GM12878 (cell line): ENCODE measurements around the gene ATG4A. TPM values are rescaled to one million over a fixed set of nuclear protein-coding genes. Genes with fewer than 3 reads are reported as not detected.

ENCODE experiments used
- ATAC-seq: fragments of 200-7000 bp; cut with Tn5 transposase; 3 replicates; pipeline ENCODE4 v1.9.1; 2020; ENCODE audit warnings: mild to moderate bottlenecking, moderate library complexity
- BruUV-seq: library from RNA; stranded (reverse); fragments of 400-500 nt; replicated peaks from 2 replicates; lab custom pipeline; 2021; lab: Mats Ljungman, UMichigan
- CTCF ChIA-PET: fragments of 300-600 bp; sonication (Branson Sonifier 250); formaldehyde crosslinking; extraction: SDS; loops from one replicate; lab custom pipeline; 2021; ENCODE audit warnings: inconsistent platforms; lab: Yijun Ruan, JAX
- POLR2A ChIA-PET: fragments of 350-600 bp; formaldehyde crosslinking; extraction: SDS; loops from one replicate; lab custom pipeline; 2021; ENCODE audit warnings: inconsistent platforms; lab: Charles Lee
- RAD21 ChIA-PET: fragments of 300-600 bp; sonication (Branson Sonifier 250); formaldehyde crosslinking; loops from one replicate; lab custom pipeline; 2023; ENCODE audit warnings: antibody characterized with exemption; ENCODE audit not compliant: unreplicated experiment; lab: Charles Lee
- SMC1A ChIA-PET: fragments of 300-600 bp; sonication (Branson Sonifier 250); formaldehyde crosslinking; loops from one replicate; lab custom pipeline; 2023; ENCODE audit not compliant: unreplicated experiment, uncharacterized antibody; lab: Charles Lee
- DNase-seq: peaks from one replicate; pipeline ENCODE4 v3.0.0-alpha.2; 2011; ENCODE audit warnings: low read depth, low spot score
- FAIRE-seq: peaks from 3 replicates; lab custom pipeline; 2011; peaks lifted over from hg19 to GRCh38; lab: Jason Lieb, UNC
- H2AFZ ChIP-seq: 2 replicates; pipeline ENCODE4 v1.6.0; 2011; ENCODE audit warnings: low read depth, low read length, control low read depth; ENCODE audit not compliant: control insufficient read depth
- H3K27ac ChIP-seq: 2 replicates; pipeline ENCODE4 v1.5.1; 2011; ENCODE audit warnings: control low read depth; ENCODE audit not compliant: control insufficient read depth, insufficient read depth
- H3K27me3 ChIP-seq, 2 experiments: replicated peaks in 1 of 2; 2 replicates each; pipeline versions ENCODE4 v1.6.0 to v1.6.1; 2011; ENCODE audit warnings: low read length in 1 of 2; ENCODE audit not compliant: control insufficient read depth in 2 of 2, insufficient read depth in 2 of 2
- H3K36me3 ChIP-seq, 2 experiments: 2 replicates each; pipeline ENCODE4 v1.5.1; 2011; ENCODE audit warnings: low read length in 1 of 2; ENCODE audit not compliant: control insufficient read depth in 2 of 2, insufficient read depth in 2 of 2
- H3K4me1 ChIP-seq: 2 replicates; pipeline ENCODE4 v1.6.1; 2011; ENCODE audit warnings: mild to moderate bottlenecking, low read length, moderate library complexity, mixed read lengths; ENCODE audit not compliant: control insufficient read depth, insufficient read depth
- H3K4me2 ChIP-seq: 2 replicates; pipeline ENCODE4 v1.6.0; 2011; ENCODE audit warnings: control low read depth; ENCODE audit not compliant: control insufficient read depth, insufficient read depth
- H3K4me3 ChIP-seq: fragments of 200-600 bp; sonication (generic); 2 replicates; pipeline ENCODE4 v1.5.1; 2016
- H3K79me2 ChIP-seq: 2 replicates; pipeline ENCODE4 v1.6.0; 2011; ENCODE audit warnings: low read length; ENCODE audit not compliant: control insufficient read depth, insufficient read depth
- H3K9ac ChIP-seq: 2 replicates; pipeline ENCODE4 v1.8.0; 2011; ENCODE audit warnings: low read length, control low read depth, mixed read lengths; ENCODE audit not compliant: control insufficient read depth, insufficient read depth
- H3K9me3 ChIP-seq: replicated peaks from 3 replicates; pipeline ENCODE4 v1.5.1; 2011; ENCODE audit warnings: mild to moderate bottlenecking, low read length; ENCODE audit not compliant: control insufficient read depth, insufficient read depth
- H4K20me1 ChIP-seq: 2 replicates; pipeline ENCODE4 v1.6.0; 2011; ENCODE audit not compliant: control insufficient read depth, insufficient read depth
- BACH1 ChIP-seq: fragments of 450-650 bp; IDR thresholded peaks from 2 replicates; pipeline ENCODE4 v1.6.1; 2017; ENCODE audit warnings: mild to moderate bottlenecking, borderline replicate concordance
- ESRRA ChIP-seq: IDR thresholded peaks from 2 replicates; pipeline ENCODE4 v1.6.1; 2012; ENCODE audit warnings: mild to moderate bottlenecking, low read length, improper control_type of control experiment
- MEF2B ChIP-seq: fragments of 450-650 bp; IDR thresholded peaks from 2 replicates; pipeline ENCODE4 v1.6.1; 2018; ENCODE audit warnings: mild to moderate bottlenecking, moderate library complexity; ENCODE audit not compliant: partially characterized antibody, poor library complexity, severe bottlenecking
- NFXL1 ChIP-seq: fragments of 450-650 bp; IDR thresholded peaks from 2 replicates; pipeline ENCODE4 v1.6.1; 2017; ENCODE audit warnings: antibody characterized with exemption, mild to moderate bottlenecking, borderline replicate concordance
- SIN3A ChIP-seq: IDR thresholded peaks from 2 replicates; pipeline ENCODE4 v1.6.1; 2012; ENCODE audit warnings: low read depth, low read length, improper control_type of control experiment
- WGBS: methylation state at CpG from one replicate; pipeline ENCODE4 v1.1.6; 2016; ENCODE audit warnings: low lambda C conversion rate; ENCODE audit not compliant: insufficient replicate concordance, insufficient coverage; ENCODE audit errors: missing lambda C conversion rate; 5-methylcytosine and 5-hydroxymethylcytosine counted together
- in situ Hi-C: fragments of 300-500 bp; cut with MboI; formaldehyde crosslinking; loops from 9 replicates; pipeline ENCODE4 v1.14.3; 2018; ENCODE audit warnings: mixed read lengths
- intact Hi-C: fragments of 100-400 bp; cut with micrococcal nuclease; formaldehyde crosslinking; loops from one replicate; pipeline ENCODE4 v1.14.2; 2022; ENCODE audit not compliant: unreplicated experiment
- polyA plus RNA-seq, 11 experiments: library from polyadenylated mRNA; depleted of rRNA in 4 of 11; unstranded in 6 of 11; stranded (reverse) in 5 of 11; fragments of >200 nt; fragmentation: Nextera tagmentation in 4 of 11; fragmentation: Illumina TruSeq in 1 of 11; extraction: Ambion mirVana in 4 of 11; extraction: Trizol in 1 of 11; gene quantifications; 1 replicate in 1 of 11; 2 replicates in 10 of 11; pipeline versions ENCODE4 v1.2.1 to v1.2.3, GENCODE V29; 2011 to 2016; ENCODE audit warnings: inconsistent platforms in 2 of 11, missing spikeins in 2 of 11, low read depth in 1 of 11
- total RNA-seq, 4 experiments: library from RNA; depleted of rRNA in 3 of 4; stranded (reverse); fragments of >200 nt in 3 of 4; fragmentation: Illumina TruSeq in 1 of 4; extraction: Trizol in 1 of 4; gene quantifications; 2 replicates each; pipeline versions ENCODE4 v1.2.1 to v1.2.3, GENCODE V29; 2013 to 2021
- TF ChIP-seq, protein P1 (sequence below): fragments of 450-650 bp; IDR thresholded peaks from 2 replicates; pipeline ENCODE4 v1.6.1; 2017; ENCODE audit warnings: mild to moderate bottlenecking, moderate library complexity
- TF ChIP-seq, protein P2 (sequence below): fragments of 450-650 bp; IDR thresholded peaks from 2 replicates; pipeline ENCODE4 v1.6.1; 2017; ENCODE audit warnings: borderline replicate concordance

Gene ATG4A
- total and polyA plus RNA-seq, 10 of the 15 experiments (the other 5 are each of a cell fraction or from before 2014, with no cell fraction given) = 9.1 to 22.0 (median 15.5) TPM

GRCh38 chrX:108198420-108198819 lies 106.8 kb downstream of the ATG4A start:
- Histone ChIP-seq H3K36me3 (no peaks in the 10 kb centered on the region), H2AFZ (no peak overlapping the region), H3K4me2 (no peak overlapping the region), H3K9me3 (no peaks in the 10 kb centered on the region), H3K27ac (no peak overlapping the region), H3K79me2 (no peaks in the 10 kb centered on the region), H3K4me1 (no peaks in the 10 kb centered on the region), H3K9ac (no peak overlapping the region), H3K27me3 (peaks cover 0 to 7% of the 10 kb centered on the region in 2 experiments; a peak in 1 of 4 replicates), H4K20me1 (no peaks in the 10 kb centered on the region), H3K4me3 (no peak overlapping the region)
- no TSS peak for BruUV-seq
- in situ Hi-C loops (no loop called here), intact Hi-C loops (no loop called here)
- 0% methylated on average over 1 of the region's 1 CpG for WGBS
- FAIRE-seq = no peak
- ATAC-seq = no peak
- CTCF ChIA-PET = no interaction called here
- TF ChIP-seq, protein P1, sequence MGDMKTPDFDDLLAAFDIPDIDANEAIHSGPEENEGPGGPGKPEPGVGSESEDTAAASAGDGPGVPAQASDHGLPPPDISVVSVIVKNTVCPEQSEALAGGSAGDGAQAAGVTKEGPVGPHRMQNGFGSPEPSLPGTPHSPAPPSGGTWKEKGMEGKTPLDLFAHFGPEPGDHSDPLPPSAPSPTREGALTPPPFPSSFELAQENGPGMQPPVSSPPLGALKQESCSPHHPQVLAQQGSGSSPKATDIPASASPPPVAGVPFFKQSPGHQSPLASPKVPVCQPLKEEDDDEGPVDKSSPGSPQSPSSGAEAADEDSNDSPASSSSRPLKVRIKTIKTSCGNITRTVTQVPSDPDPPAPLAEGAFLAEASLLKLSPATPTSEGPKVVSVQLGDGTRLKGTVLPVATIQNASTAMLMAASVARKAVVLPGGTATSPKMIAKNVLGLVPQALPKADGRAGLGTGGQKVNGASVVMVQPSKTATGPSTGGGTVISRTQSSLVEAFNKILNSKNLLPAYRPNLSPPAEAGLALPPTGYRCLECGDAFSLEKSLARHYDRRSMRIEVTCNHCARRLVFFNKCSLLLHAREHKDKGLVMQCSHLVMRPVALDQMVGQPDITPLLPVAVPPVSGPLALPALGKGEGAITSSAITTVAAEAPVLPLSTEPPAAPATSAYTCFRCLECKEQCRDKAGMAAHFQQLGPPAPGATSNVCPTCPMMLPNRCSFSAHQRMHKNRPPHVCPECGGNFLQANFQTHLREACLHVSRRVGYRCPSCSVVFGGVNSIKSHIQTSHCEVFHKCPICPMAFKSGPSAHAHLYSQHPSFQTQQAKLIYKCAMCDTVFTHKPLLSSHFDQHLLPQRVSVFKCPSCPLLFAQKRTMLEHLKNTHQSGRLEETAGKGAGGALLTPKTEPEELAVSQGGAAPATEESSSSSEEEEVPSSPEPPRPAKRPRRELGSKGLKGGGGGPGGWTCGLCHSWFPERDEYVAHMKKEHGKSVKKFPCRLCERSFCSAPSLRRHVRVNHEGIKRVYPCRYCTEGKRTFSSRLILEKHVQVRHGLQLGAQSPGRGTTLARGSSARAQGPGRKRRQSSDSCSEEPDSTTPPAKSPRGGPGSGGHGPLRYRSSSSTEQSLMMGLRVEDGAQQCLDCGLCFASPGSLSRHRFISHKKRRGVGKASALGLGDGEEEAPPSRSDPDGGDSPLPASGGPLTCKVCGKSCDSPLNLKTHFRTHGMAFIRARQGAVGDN = no peak
- TF ChIP-seq, protein P2, sequence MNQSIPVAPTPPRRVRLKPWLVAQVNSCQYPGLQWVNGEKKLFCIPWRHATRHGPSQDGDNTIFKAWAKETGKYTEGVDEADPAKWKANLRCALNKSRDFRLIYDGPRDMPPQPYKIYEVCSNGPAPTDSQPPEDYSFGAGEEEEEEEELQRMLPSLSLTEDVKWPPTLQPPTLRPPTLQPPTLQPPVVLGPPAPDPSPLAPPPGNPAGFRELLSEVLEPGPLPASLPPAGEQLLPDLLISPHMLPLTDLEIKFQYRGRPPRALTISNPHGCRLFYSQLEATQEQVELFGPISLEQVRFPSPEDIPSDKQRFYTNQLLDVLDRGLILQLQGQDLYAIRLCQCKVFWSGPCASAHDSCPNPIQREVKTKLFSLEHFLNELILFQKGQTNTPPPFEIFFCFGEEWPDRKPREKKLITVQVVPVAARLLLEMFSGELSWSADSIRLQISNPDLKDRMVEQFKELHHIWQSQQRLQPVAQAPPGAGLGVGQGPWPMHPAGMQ = no peak
- no peak for TF ChIP-seq MEF2B
- TF ChIP-seq ESRRA = no peak
- no peak for TF ChIP-seq NFXL1
- no peak for TF ChIP-seq BACH1
- TF ChIP-seq SIN3A = no peak
- SMC1A ChIA-PET = no interaction called here
- POLR2A ChIA-PET = no interaction called here
- RAD21 ChIA-PET = no interaction called here
- no peak for DNase-seq
